NCI-H510A treated with DMSO at 0.1 percent for 48 hours (cell line): ENCODE data around the gene TUBA3C.

Experiments used
- DNase-seq: peaks from one replicate; lab custom pipeline; 2025; lab: John Stamatoyannopoulos, UW

TUBA3C gene

GRCh38 chr13:19161308-19161707, 20.3 kb downstream of the TUBA3C start:
- no peak for DNase-seq

- no peak for DNase-seq
Observed at GRCh38 chr13:19159761-19160420, 21.7 kb downstream of the TUBA3C start.

GRCh38 chr13:19159181-19159580, 22.4 kb downstream of the TUBA3C start:
- DNase-seq: no peak

GRCh38 chr13:19158526-19159174, 23.0 kb downstream of the TUBA3C start:
- DNase-seq: no peak

- no peak for DNase-seq
Observed at GRCh38 chr13:19158006-19158405, 23.6 kb downstream of the TUBA3C start.

GRCh38 chr13:19157461-19157860, 24.2 kb downstream of the TUBA3C start:
- DNase-seq: no peak

- DNase-seq: no peak
Observed at GRCh38 chr13:19156013-19156825, 25.4 kb downstream of the TUBA3C start.

- DNase-seq: no peak
Observed at GRCh38 chr13:19155321-19155861, 26.2 kb downstream of the TUBA3C start.

GRCh38 chr13:19154843-19155242, 26.8 kb downstream of the TUBA3C start:
- no peak for DNase-seq

GRCh38 chr13:19153782-19154450, 27.7 kb downstream of the TUBA3C start:
- DNase-seq: no peak

- no peak for DNase-seq
Observed at GRCh38 chr13:19152403-19152802, 29.2 kb downstream of the TUBA3C start.

GRCh38 chr13:19151581-19152263, 29.9 kb downstream of the TUBA3C start:
- no peak for DNase-seq

- DNase-seq: no peak
Observed at GRCh38 chr13:19150712-19151228, 30.9 kb downstream of the TUBA3C start.

- DNase-seq: no peak
Observed at GRCh38 chr13:19150226-19150625, 31.4 kb downstream of the TUBA3C start.

GRCh38 chr13:19148561-19148960, 33.1 kb downstream of the TUBA3C start:
- DNase-seq: no peak
